Panc1 (cell line): ENCODE results near the gene ITPRID2. TPM values are rescaled to one million over a fixed set of nuclear protein-coding genes. Genes with fewer than 3 reads are reported as not detected.

Experiments used
- ATAC-seq: fragments of 200-7000 bp; cut with Tn5 transposase; 2 replicates; pipeline ENCODE4 v1.9.1; 2020; ENCODE audit warnings: mild to moderate bottlenecking, moderate library complexity
- BruUV-seq: library from RNA; stranded (reverse); fragments of 400-500 nt; replicated peaks from 2 replicates; lab custom pipeline; 2021; lab: Mats Ljungman, UMichigan
- CTCF ChIA-PET: fragments of 300-600 bp; sonication (Branson Sonifier 250); formaldehyde crosslinking; loops from one replicate; lab custom pipeline; 2022; ENCODE audit warnings: antibody characterized with exemption; lab: Charles Lee
- POLR2A ChIA-PET: fragments of 300-600 bp; sonication (Branson Sonifier 250); formaldehyde crosslinking; loops from one replicate; lab custom pipeline; 2022; ENCODE audit warnings: antibody characterized with exemption; lab: Charles Lee
- DNase-seq: peaks from one replicate; pipeline ENCODE4 v3.0.0-alpha.2; 2010; ENCODE audit warnings: low read depth, low spot score
- H3K27ac ChIP-seq: 2 replicates; pipeline ENCODE4 v1.5.1; 2011; ENCODE audit warnings: mild to moderate bottlenecking, low read length, inconsistent platforms
- H3K27me3 ChIP-seq: fragments of 200-500 bp; sonication (Bioruptor generic); 2 replicates; pipeline ENCODE4 v1.6.0; 2014; ENCODE audit warnings: low read length, inconsistent platforms; ENCODE audit not compliant: control insufficient read depth, insufficient read depth
- H3K36me3 ChIP-seq: fragments of 200-500 bp; sonication (Bioruptor generic); 2 replicates; pipeline ENCODE4 v1.5.1; 2014; ENCODE audit warnings: inconsistent platforms, mild to moderate bottlenecking, low read length, moderate library complexity; ENCODE audit not compliant: control insufficient read depth, insufficient read depth
- H3K4me1 ChIP-seq: 2 replicates; pipeline ENCODE4 v1.5.1; 2011; ENCODE audit warnings: inconsistent platforms, mild to moderate bottlenecking, low read length, moderate library complexity; ENCODE audit not compliant: control insufficient read depth, insufficient read depth
- H3K4me3 ChIP-seq, 2 experiments: 2 replicates each; pipeline ENCODE4 v1.5.1; 2011 to 2012; ENCODE audit warnings: low read depth in 2 of 2, low read length in 2 of 2, mild to moderate bottlenecking in 2 of 2, inconsistent platforms in 1 of 2, moderate library complexity in 1 of 2
- H3K9me3 ChIP-seq: fragments of 200-500 bp; sonication (Bioruptor generic); 2 replicates; pipeline ENCODE4 v1.5.1; 2014; ENCODE audit warnings: low read depth, mild to moderate bottlenecking, inconsistent platforms, low read length, moderate library complexity; ENCODE audit not compliant: control insufficient read depth, insufficient read depth
- POLR2AphosphoS5 ChIP-seq: IDR thresholded peaks from 2 replicates; pipeline ENCODE4 v1.6.1; 2012; ENCODE audit warnings: mild to moderate bottlenecking, low read depth, low read length, moderate library complexity
- SIN3A ChIP-seq: IDR thresholded peaks from 2 replicates; pipeline ENCODE4 v1.6.1; 2012; ENCODE audit warnings: low read depth, mild to moderate bottlenecking, low read length, moderate library complexity, borderline replicate concordance; ENCODE audit not compliant: insufficient read depth
- TCF7L2 ChIP-seq: IDR thresholded peaks from 2 replicates; pipeline ENCODE4 v1.6.1; 2011; ENCODE audit warnings: mild to moderate bottlenecking, low read depth, low read length, inconsistent platforms
- in situ Hi-C: cut with HindIII; loops from 2 replicates; pipeline ENCODE4 v1.10.0; 2016; ENCODE audit warnings: low sequenced_read_pairs, low pct_unique_long_range_greater_than_20kb
- intact Hi-C: fragments of 100-400 bp; cut with micrococcal nuclease; formaldehyde crosslinking; loops from one replicate; pipeline ENCODE4 v1.10.0; 2022; ENCODE audit not compliant: unreplicated experiment
- total RNA-seq: library from RNA; stranded (reverse); gene quantifications from one replicate; pipeline ENCODE4 v1.2.1, GENCODE V29; 2021; ENCODE audit not compliant: unreplicated experiment
- TF ChIP-seq, protein P1 (sequence below): fragments of 450-650 bp; IDR thresholded peaks from 2 replicates; pipeline ENCODE4 v1.5.1; 2017; ENCODE audit warnings: mild to moderate bottlenecking
- TF ChIP-seq, protein P2 (sequence below), 2 experiments: IDR thresholded peaks; 2 replicates each; pipeline ENCODE4 v1.6.1; 2011 to 2012; ENCODE audit warnings: low read depth in 2 of 2, control low read depth in 1 of 2, low read length in 1 of 2, mild to moderate bottlenecking in 1 of 2, moderate library complexity in 1 of 2; ENCODE audit not compliant: insufficient read depth in 1 of 2

Gene ITPRID2
- total RNA-seq, 1 experiment from 2014 or later = 261 TPM

DNA sequence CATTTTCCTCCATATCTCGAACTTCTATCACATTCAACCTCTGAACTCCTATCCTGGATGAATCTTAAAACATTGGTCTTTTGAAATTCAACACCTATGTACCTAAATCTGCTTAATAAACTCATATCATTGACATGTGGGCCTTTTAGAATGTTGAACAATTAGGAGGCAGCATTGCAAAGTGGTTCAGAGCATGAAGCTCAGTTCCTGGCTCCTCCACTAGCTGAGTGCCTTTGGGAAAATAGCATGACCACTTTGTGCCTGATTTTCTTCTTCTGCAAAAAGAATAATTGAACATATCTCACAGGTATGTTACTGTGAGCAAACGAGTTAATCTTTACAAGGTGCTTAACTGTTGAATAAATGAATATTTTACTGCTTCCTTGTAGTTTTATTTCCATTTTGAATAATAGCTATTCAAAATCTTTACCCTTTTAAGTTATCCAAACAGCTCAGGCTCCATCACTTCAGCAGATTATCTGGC is 14.3 kb upstream of the ITPRID2 start:
- ChIA-PET POLR2A (interaction anchor here (0.8 kb wide), 1 partner anchor 9 kb away, joined by 3 read pairs; no protein-coding TSS in a partner anchor), CTCF (no interaction called here)
- H3K27ac ChIP-seq = no peak overlapping the region
- no peak for DNase-seq
- no peaks in the 10 kb centered on the region for H3K27me3 ChIP-seq
- no peaks in the 10 kb centered on the region for H3K36me3 ChIP-seq
- ATAC-seq = no peak
- in situ Hi-C loops = no loop called here
- intact Hi-C loops = no loop called here
- H3K4me1 ChIP-seq = no peaks in the 10 kb centered on the region
- TF ChIP-seq, protein P1, sequence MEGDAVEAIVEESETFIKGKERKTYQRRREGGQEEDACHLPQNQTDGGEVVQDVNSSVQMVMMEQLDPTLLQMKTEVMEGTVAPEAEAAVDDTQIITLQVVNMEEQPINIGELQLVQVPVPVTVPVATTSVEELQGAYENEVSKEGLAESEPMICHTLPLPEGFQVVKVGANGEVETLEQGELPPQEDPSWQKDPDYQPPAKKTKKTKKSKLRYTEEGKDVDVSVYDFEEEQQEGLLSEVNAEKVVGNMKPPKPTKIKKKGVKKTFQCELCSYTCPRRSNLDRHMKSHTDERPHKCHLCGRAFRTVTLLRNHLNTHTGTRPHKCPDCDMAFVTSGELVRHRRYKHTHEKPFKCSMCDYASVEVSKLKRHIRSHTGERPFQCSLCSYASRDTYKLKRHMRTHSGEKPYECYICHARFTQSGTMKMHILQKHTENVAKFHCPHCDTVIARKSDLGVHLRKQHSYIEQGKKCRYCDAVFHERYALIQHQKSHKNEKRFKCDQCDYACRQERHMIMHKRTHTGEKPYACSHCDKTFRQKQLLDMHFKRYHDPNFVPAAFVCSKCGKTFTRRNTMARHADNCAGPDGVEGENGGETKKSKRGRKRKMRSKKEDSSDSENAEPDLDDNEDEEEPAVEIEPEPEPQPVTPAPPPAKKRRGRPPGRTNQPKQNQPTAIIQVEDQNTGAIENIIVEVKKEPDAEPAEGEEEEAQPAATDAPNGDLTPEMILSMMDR = no peak
- TF ChIP-seq TCF7L2 (no peak), POLR2AphosphoS5 (no peak), SIN3A (no peak)
- TF ChIP-seq, protein P2, sequence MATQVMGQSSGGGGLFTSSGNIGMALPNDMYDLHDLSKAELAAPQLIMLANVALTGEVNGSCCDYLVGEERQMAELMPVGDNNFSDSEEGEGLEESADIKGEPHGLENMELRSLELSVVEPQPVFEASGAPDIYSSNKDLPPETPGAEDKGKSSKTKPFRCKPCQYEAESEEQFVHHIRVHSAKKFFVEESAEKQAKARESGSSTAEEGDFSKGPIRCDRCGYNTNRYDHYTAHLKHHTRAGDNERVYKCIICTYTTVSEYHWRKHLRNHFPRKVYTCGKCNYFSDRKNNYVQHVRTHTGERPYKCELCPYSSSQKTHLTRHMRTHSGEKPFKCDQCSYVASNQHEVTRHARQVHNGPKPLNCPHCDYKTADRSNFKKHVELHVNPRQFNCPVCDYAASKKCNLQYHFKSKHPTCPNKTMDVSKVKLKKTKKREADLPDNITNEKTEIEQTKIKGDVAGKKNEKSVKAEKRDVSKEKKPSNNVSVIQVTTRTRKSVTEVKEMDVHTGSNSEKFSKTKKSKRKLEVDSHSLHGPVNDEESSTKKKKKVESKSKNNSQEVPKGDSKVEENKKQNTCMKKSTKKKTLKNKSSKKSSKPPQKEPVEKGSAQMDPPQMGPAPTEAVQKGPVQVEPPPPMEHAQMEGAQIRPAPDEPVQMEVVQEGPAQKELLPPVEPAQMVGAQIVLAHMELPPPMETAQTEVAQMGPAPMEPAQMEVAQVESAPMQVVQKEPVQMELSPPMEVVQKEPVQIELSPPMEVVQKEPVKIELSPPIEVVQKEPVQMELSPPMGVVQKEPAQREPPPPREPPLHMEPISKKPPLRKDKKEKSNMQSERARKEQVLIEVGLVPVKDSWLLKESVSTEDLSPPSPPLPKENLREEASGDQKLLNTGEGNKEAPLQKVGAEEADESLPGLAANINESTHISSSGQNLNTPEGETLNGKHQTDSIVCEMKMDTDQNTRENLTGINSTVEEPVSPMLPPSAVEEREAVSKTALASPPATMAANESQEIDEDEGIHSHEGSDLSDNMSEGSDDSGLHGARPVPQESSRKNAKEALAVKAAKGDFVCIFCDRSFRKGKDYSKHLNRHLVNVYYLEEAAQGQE (IDR thresholded peaks at IDR 0.05; ENCODE audit: insufficient read depth in 1 of 2, low read depth in 2 of 2, low read length in 1 of 2) = no peak
- H3K4me3 ChIP-seq = no peak overlapping the region
- H3K9me3 ChIP-seq = no peaks in the 10 kb centered on the region
- BruUV-seq = no TSS peak

DNA sequence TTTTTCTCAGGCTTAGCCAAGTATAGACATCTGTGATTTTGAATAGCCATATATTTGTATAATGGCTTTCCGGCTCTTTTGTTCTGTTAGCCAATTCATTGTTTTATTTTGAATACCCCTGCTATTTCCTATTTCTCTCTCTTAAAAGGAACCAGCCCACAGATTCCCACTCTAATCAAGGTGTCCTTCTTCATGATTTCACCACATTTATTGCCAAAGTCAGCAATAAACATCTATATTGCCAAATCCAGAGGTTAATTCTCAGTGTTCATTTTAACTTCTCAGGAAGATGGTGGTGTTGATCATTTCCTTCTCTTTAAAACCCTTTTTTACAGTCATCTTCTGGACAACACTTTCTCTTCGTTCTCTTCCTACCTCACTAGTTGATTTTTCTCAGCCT is 13.1 kb upstream of the ITPRID2 start:
- TF ChIP-seq SIN3A (no peak), TCF7L2 (no peak), POLR2AphosphoS5 (no peak)
- TF ChIP-seq, protein P2 (IDR thresholded peaks at IDR 0.05; ENCODE audit: insufficient read depth in 1 of 2, low read depth in 2 of 2, low read length in 1 of 2) = no peak
- TF ChIP-seq, protein P1 = no peak
- Histone ChIP-seq H3K27ac (no peak overlapping the region; the same call in 1 of the 2 replicates), H3K4me1 (no peaks in the 10 kb centered on the region), H3K4me3 (no peak overlapping the region), H3K9me3 (no peaks in the 10 kb centered on the region), H3K27me3 (no peaks in the 10 kb centered on the region), H3K36me3 (no peaks in the 10 kb centered on the region)
- ChIA-PET CTCF (no interaction called here), POLR2A (no interaction called here)
- in situ Hi-C loops (no loop called here), intact Hi-C loops (no loop called here)
- no peak for ATAC-seq
- no TSS peak for BruUV-seq
- no peak for DNase-seq
